ENCODE results near the gene CNOT3. TPM values are rescaled to one million over a fixed set of nuclear protein-coding genes. Genes with fewer than 3 reads are reported as not detected.

Gene CNOT3
- total RNA-seq, 4 donors from 2014 or later = 16.8 to 39.4 (median 23.3) TPM

DNA sequence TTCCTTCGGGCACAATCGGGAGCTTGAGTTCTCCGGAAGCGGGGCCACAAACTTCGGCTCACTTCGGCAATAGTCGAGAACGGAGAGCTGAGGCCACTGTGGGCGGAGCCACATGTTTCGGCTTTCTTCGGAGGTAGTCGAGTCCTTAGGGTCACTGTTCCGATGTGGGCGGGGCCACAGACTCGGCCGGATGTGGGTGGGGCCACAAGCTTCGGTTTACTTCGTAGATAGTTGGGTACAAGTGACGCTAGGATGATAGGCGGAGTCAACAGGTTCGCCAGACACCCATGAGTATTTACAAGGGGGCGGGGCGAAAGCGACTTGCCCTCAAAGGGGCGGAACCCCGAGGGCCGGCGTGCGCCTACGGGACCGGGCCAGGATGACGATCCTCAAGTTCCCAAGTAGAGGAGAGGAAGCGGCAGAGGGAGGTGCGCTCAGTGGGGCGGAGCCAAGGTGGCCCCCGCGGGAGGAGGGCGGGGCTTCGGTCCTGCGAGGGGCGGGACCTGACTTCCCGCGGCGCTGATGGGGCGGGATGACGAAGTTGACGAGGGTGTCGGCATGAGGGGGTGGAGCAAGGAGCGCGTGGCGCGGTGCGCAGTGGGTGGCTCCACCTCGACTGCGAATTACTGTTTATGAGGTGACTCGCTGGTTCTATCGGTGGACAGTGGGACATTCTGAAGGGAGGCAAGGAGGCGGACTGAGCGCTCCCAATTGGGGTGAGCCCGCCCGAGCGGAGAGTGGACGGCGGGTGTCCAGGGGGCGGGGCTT, 52.4 kb downstream of the CNOT3 start:
- TF ChIP-seq, protein P1, sequence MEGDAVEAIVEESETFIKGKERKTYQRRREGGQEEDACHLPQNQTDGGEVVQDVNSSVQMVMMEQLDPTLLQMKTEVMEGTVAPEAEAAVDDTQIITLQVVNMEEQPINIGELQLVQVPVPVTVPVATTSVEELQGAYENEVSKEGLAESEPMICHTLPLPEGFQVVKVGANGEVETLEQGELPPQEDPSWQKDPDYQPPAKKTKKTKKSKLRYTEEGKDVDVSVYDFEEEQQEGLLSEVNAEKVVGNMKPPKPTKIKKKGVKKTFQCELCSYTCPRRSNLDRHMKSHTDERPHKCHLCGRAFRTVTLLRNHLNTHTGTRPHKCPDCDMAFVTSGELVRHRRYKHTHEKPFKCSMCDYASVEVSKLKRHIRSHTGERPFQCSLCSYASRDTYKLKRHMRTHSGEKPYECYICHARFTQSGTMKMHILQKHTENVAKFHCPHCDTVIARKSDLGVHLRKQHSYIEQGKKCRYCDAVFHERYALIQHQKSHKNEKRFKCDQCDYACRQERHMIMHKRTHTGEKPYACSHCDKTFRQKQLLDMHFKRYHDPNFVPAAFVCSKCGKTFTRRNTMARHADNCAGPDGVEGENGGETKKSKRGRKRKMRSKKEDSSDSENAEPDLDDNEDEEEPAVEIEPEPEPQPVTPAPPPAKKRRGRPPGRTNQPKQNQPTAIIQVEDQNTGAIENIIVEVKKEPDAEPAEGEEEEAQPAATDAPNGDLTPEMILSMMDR (IDR thresholded peaks at IDR 0.05; ENCODE audit: low read depth) = no peak

GRCh38 chr19:54190503-54191010, 53.0 kb downstream of the CNOT3 start:
- TF ChIP-seq, protein P1 (IDR thresholded peaks at IDR 0.05; ENCODE audit: low read depth) = no peak

DNA sequence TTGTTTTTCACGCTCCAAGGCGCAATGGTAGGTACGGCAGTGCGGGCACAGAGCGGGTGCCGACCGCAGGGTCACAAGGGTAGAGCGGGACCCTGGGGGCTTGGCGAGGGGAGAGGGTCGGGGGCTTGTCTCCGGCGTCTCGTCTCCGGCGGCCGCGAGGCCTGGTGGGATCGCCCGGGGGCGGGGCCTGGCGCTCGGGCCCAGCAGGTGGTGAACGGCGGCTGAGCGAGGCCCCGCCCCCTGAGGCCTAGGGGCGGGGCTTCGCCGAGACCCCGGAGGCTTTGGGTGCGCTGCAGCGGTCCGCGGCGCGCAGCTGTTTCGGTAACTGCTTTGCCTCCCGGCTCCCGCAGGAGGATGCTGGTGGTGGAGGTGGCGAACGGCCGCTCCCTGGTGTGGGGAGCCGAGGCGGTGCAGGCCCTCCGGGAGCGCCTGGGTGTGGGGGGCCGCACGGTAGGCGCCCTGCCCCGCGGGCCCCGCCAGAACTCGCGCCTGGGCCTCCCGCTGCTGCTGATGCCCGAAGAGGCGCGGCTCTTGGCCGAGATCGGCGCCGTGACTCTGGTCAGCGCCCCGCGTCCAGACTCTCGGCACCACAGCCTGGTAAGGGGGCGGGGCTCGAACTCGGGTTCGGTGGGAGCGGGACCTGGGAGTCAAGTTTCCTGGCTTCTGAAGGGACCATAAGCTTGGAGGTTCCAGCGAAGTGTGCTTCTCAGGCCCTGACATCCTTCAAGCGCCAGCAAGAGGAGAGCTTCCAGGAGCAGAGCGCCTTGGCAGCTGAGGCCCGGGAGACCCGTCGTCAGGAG, 53.6 kb downstream of the CNOT3 start, which contains the start of gene TSEN34:
TSS of gene TSEN34 (plus strand) at position 298 of the 800 bp plus-strand sequence. CDS start at position 355, 57 bp downstream.
- TF ChIP-seq, protein P1 (IDR thresholded peaks at IDR 0.05; ENCODE audit: low read depth) = no peak

DNA sequence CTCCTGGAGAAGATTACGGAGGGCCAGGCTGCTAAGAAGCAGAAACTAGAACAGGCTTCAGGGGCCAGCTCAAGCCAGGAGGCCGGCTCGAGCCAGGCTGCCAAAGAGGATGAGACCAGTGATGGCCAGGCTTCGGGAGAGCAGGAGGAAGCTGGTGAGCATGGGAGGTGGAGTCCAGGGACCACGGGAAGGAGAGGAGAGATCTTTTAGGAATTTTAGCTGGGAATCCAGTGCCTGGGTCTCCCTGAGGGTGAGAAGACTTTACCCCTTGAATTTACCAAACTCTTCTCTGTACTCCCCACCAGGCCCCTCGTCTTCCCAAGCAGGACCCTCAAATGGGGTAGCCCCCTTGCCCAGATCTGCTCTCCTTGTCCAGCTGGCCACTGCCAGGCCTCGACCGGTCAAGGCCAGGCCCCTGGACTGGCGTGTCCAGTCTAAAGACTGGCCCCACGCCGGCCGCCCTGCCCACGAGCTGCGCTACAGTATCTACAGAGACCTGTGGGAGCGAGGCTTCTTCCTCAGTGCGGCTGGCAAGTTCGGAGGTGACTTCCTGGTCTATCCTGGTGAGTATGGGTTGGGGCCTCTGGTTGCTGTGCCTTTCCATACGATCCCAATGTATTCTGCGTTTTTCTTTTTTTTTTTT, 54.4 kb downstream of the CNOT3 start:
- TF ChIP-seq, protein P1 (IDR thresholded peaks at IDR 0.05; ENCODE audit: low read depth) = no peak

DNA sequence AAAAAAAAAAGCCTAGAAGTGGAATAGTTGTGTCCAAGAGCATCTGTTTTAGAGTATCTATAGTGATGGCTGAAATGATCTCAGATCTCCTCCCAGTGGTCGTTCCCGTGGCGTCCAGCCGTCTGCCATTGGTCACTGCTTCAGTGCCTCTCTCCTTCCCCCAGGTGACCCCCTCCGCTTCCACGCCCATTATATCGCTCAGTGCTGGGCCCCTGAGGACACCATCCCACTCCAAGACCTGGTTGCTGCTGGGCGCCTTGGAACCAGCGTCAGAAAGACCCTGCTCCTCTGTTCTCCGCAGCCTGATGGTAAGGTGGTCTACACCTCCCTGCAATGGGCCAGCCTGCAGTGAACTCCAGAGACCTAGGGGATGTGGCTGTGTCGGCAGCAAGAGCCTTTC, 55.4 kb downstream of the CNOT3 start:
- TF ChIP-seq, protein P1 (IDR thresholded peaks at IDR 0.05; ENCODE audit: low read depth) = no peak

DNA sequence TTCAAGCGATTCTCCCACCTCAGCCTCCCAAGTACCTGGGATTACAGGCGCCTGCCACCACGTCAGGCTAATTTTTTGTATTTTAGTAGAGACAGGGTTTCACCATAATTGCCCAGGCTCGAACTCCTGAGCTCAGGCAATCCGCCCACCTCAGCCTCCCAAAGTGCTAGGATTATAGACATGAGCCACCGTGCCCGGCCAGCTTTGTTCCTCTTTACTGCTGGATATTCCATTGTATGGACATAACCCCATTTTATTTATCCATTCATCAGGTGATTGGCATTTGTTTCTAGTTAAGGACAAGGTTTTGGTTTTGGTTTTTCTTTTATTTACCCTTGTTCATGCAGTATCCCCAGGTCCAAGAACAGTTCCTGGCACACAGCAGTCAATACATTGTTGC, 59.0 kb downstream of the CNOT3 start:
- TF ChIP-seq, protein P1 (IDR thresholded peaks at IDR 0.05; ENCODE audit: low read depth) = no peak

All from subcutaneous adipose tissue (tissue), 4 donors.